ENCODE results near the gene SLC2A10. TPM values are rescaled to one million over a fixed set of nuclear protein-coding genes. Genes with fewer than 3 reads are reported as not detected.

Gene SLC2A10
- total and polyA plus RNA-seq, 2 donors (not counting 3 experiments of a cell fraction or from before 2014, with no cell fraction given), result 11.2 to 13.6 TPM

DNA sequence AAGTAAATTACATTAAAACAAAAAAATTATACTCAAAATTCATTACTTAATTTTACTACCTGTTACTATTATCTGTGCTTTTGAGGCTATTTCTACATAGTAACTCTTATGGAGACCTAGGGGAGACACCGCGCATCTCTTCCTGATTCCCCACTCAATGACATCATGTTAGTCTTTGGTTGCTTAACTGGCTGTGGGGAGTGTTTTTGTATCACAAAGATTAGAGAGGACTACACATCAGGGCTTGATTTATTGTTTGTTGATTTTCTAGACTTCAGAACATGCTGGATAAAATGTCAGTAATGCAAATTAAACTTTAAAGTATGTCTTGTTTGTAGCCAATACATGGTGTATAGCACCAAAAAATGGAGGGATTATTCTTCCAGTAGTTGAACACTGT, 26.0 kb downstream of the SLC2A10 start:
- no peaks in the 10 kb centered on the region for H3K9me1 ChIP-seq (replicated peaks; ENCODE audit: control insufficient read depth, extremely low read depth, insufficient read depth, low read length)
- H3K79me2 ChIP-seq (ENCODE audit: control insufficient read depth, insufficient read depth, low read length), result no peaks in the 10 kb centered on the region
- no peak for FAIRE-seq
- no peak overlapping the region for H3K27ac ChIP-seq (ENCODE audit: insufficient read depth, low read depth, low read length)
- dilution Hi-C loops (cut with MboI; ENCODE audit: extremely low pct_ligation_motif_present, low sequenced_read_pairs) (no loop called here), intact Hi-C loops (cut with micrococcal nuclease) (no loop called here)
- H3K4me2 ChIP-seq (ENCODE audit: insufficient read depth, low read length), result no peak overlapping the region
- CTCF ChIA-PET, result interaction anchor here (1.0 kb wide), 1 partner anchor 18 kb away, joined by 5 read pairs; no protein-coding TSS in a partner anchor
- no peaks in the 10 kb centered on the region for H3K27me3 ChIP-seq (ENCODE audit: control insufficient read depth in 2 of 2, insufficient read depth in 2 of 2, low read length in 2 of 2)
- no peak for TF ChIP-seq MYC (IDR thresholded peaks at IDR 0.05; ENCODE audit: low read depth, low read length)
- TF ChIP-seq EZH2 (IDR thresholded peaks at IDR 0.05; ENCODE audit: borderline replicate concordance, low read depth, low read length, severe bottlenecking), result no peak
- no peak for TF ChIP-seq POLR2AphosphoS5 (IDR thresholded peaks at IDR 0.05; ENCODE audit: insufficient read depth, low read depth, low read length)
- TF ChIP-seq, protein P1, sequence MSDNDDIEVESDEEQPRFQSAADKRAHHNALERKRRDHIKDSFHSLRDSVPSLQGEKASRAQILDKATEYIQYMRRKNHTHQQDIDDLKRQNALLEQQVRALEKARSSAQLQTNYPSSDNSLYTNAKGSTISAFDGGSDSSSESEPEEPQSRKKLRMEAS (IDR thresholded peaks at IDR 0.05; ENCODE audit: insufficient read depth, insufficient read length), result no peak
- TF ChIP-seq POLR2A (IDR thresholded peaks at IDR 0.05; ENCODE audit: low read depth, low read length), result no peak
- no peak for TF ChIP-seq GATA2 (IDR thresholded peaks at IDR 0.05; ENCODE audit: insufficient read depth, insufficient read length, low read depth, low read length)
- no peak for TF ChIP-seq FOS (IDR thresholded peaks at IDR 0.05; ENCODE audit: borderline replicate concordance, insufficient read depth, low read length)
- no peak for TF ChIP-seq CTCF (IDR thresholded peaks at IDR 0.05; ENCODE audit: extremely low read depth in 1 of 2, insufficient read depth in 1 of 2, low read depth in 1 of 2, low read length in 2 of 2)
- no peak for TF ChIP-seq JUN (IDR thresholded peaks at IDR 0.05; ENCODE audit: borderline replicate concordance, insufficient read depth, insufficient read length, low read depth)
- BruUV-seq (replicated peaks), result no TSS peak
- no peak overlapping the region for H2AFZ ChIP-seq (ENCODE audit: low read depth, low read length)
- DNase-seq (ENCODE audit: low read depth, low spot score), result no peak
- no peaks in the 10 kb centered on the region for H3K36me3 ChIP-seq (ENCODE audit: control insufficient read depth in 2 of 2, extremely low read depth in 1 of 2, insufficient read depth in 2 of 2, low read length in 2 of 2)
- no peaks in the 10 kb centered on the region for H3K4me1 ChIP-seq (ENCODE audit: control insufficient read depth, extremely low read depth, insufficient read depth, low read length)
- H4K20me1 ChIP-seq (replicated peaks; ENCODE audit: control insufficient read depth, extremely low read depth, insufficient read depth, low read length), result no peaks in the 10 kb centered on the region
- H3K9me3 ChIP-seq (replicated peaks; ENCODE audit: control insufficient read depth, insufficient read depth, low read length), result no peaks in the 10 kb centered on the region
- POLR2A ChIA-PET, result no interaction called here
- H3K4me3 ChIP-seq (replicated peaks in 1 of 3; ENCODE audit: insufficient read depth in 1 of 3, low read depth in 1 of 3, low read length in 3 of 3), result no peak overlapping the region
- no peak overlapping the region for H3K9ac ChIP-seq (replicated peaks; ENCODE audit: extremely low read depth, insufficient read depth, low read length)

All from endothelial cell of umbilical vein (primary cell).